Nephron progenitor cell (in vitro differentiated cells): ENCODE results near the gene ACTR10.

Source experiments
- DNase-seq: peaks from one replicate; pipeline ENCODE4 v3.0.0; 2021
- H3K27ac Mint-ChIP-seq: 2 replicates; pipeline ENCODE4 v1.8.0; 2021; ENCODE audit warnings: mild to moderate bottlenecking, moderate library complexity, mixed read lengths
- H3K27me3 Mint-ChIP-seq: 2 replicates; pipeline ENCODE4 v1.8.0; 2021; ENCODE audit warnings: mild to moderate bottlenecking, low read depth, mixed read lengths; ENCODE audit not compliant: poor library complexity
- H3K36me3 Mint-ChIP-seq: 2 replicates; pipeline ENCODE4 v1.8.0; 2021; ENCODE audit warnings: low read depth, mixed read lengths
- H3K4me1 Mint-ChIP-seq: 2 replicates; pipeline ENCODE4 v1.8.0; 2021; ENCODE audit warnings: mixed read lengths
- H3K4me3 Mint-ChIP-seq: 2 replicates; pipeline ENCODE4 v1.8.0; 2021; ENCODE audit warnings: mild to moderate bottlenecking, moderate library complexity, mixed read lengths
- H3K9me3 Mint-ChIP-seq: 2 replicates; pipeline ENCODE4 v1.8.0; 2021; ENCODE audit warnings: mild to moderate bottlenecking, moderate library complexity, mixed read lengths
- TF ChIP-seq, protein P1 (sequence below): fragments of 200-600 bp; sonication (generic); IDR thresholded peaks from 2 replicates; pipeline ENCODE4 v1.5.0; 2021; ENCODE audit warnings: antibody characterized with exemption

ACTR10 gene

DNA sequence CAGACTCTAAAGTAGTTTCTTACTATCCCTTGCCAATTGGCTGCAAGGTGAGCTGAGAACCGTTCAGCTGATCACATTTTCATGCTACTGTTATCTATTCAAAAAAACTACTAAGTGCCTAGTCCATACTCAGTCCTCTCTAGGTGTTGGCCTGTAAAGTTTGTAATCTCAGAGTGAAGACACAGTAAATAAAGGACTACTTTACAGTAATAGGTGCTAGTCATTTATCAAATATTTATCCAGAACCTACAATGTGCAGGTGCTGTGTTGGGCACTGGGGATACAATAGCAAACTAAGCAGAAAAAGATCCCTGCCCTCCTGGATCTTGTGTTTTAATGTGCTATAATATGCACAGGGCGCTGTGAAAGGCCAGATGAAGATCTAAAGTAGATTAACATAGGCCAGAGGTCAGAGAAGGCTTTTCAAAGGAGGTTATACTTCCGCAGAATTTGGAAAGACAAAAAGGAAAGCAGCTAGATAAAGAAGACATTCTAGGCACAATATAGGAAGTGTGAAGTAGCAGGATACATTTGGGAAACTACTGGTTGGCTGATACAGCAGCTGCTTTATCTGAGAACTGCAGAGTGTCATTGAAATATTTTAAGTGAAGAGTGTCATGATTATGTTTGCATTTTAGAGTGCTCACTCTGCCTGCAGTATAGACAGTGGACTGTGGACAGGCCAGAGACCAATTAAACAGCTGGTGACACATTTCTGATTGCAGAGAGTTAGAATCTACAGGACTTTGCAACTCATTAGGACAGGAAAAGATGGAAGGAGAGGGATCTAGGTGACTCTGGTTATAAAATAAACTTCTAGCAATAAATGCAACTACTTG, 8.0 kb upstream of the ACTR10 start:
- Mint-ChIP-seq H3K4me1 (no peaks in the 10 kb centered on the region), H3K4me3 (no peak overlapping the region), H3K27me3 (peaks cover 33% of the 10 kb centered on the region), H3K9me3 (no peaks in the 10 kb centered on the region), H3K36me3 (no peaks in the 10 kb centered on the region), H3K27ac (no peak overlapping the region)
- TF ChIP-seq, protein P1, sequence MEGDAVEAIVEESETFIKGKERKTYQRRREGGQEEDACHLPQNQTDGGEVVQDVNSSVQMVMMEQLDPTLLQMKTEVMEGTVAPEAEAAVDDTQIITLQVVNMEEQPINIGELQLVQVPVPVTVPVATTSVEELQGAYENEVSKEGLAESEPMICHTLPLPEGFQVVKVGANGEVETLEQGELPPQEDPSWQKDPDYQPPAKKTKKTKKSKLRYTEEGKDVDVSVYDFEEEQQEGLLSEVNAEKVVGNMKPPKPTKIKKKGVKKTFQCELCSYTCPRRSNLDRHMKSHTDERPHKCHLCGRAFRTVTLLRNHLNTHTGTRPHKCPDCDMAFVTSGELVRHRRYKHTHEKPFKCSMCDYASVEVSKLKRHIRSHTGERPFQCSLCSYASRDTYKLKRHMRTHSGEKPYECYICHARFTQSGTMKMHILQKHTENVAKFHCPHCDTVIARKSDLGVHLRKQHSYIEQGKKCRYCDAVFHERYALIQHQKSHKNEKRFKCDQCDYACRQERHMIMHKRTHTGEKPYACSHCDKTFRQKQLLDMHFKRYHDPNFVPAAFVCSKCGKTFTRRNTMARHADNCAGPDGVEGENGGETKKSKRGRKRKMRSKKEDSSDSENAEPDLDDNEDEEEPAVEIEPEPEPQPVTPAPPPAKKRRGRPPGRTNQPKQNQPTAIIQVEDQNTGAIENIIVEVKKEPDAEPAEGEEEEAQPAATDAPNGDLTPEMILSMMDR = no peak
- no peak for DNase-seq

DNA sequence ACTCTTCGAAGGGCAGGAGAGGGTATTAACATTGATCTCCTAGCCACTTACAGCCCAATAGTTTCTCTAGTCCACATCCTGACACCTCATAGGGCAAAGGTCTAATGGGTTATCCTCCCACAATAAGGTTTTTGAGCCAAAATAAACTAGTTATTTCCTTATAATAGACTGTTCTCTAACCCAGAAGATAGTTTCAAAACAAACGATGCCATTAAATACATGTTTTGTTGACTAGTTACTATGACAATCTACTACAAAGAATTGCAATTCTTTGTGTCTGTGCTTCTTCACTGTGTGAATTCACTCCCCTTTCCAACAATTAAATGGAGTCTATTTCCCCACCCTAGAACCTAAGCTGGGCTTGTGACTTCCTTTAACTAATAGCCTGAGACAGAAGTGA, 6.4 kb upstream of the ACTR10 start:
- Mint-ChIP-seq H3K36me3 (no peaks in the 10 kb centered on the region), H3K4me3 (no peak overlapping the region), H3K27me3 (peaks cover 42% of the 10 kb centered on the region), H3K9me3 (no peaks in the 10 kb centered on the region), H3K4me1 (no peaks in the 10 kb centered on the region), H3K27ac (no peak overlapping the region)
- TF ChIP-seq, protein P1 = no peak
- no peak for DNase-seq

DNA sequence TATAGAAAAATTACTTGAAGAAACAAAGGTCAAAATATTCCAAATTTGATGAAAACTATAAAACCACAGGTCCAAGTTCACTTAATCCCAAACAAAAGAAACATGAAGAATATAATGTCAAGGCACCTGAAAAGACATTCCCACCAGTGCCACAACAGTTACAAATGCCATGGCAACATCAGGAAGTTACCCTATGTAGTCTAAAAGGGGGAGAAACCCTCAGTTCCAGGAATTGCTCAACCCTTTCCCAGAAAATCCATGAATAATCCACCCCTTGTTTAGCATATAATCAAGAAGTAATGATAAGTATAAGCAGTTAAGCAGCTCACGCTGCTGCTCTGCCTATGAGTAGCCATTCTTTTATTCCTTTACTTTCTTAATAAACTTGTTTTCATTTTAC, 3.8 kb upstream of the ACTR10 start:
- no peak for DNase-seq
- Mint-ChIP-seq H3K36me3 (no peaks in the 10 kb centered on the region), H3K9me3 (no peaks in the 10 kb centered on the region), H3K4me3 (no peak overlapping the region), H3K4me1 (peaks cover 17% of the 10 kb centered on the region), H3K27me3 (peaks cover 48% of the 10 kb centered on the region), H3K27ac (no peak overlapping the region)
- TF ChIP-seq, protein P1 = no peak

DNA sequence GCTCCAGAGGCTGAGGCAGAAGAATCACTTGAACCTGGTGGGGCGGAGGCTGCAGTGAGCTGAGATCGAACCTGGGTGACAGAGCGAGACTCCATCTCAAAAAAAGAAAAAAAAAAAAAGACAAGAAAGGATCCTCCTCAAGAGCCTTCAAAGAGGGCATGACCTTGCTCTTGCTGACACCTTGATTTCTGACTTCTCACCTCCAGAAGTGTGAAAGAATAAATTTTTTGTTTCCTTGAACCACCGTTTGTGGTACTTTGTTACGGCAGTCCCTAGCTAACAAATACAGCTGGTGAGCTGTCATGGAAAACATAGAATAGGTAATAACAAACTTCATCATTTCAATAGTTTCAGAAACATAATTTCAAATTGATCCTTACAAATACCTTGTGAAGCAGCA, 1.9 kb upstream of the ACTR10 start:
- DNase-seq = no peak
- no peak overlapping the region for H3K27ac Mint-ChIP-seq
- H3K4me1 Mint-ChIP-seq = peaks cover 27% of the 10 kb centered on the region
- H3K4me3 Mint-ChIP-seq = peak overlapping the region; percentile 33
- TF ChIP-seq, protein P1 = no peak
- H3K36me3 Mint-ChIP-seq = peaks cover 5% of the 10 kb centered on the region
- no peaks in the 10 kb centered on the region for H3K9me3 Mint-ChIP-seq
- peaks cover 48% of the 10 kb centered on the region for H3K27me3 Mint-ChIP-seq

DNA sequence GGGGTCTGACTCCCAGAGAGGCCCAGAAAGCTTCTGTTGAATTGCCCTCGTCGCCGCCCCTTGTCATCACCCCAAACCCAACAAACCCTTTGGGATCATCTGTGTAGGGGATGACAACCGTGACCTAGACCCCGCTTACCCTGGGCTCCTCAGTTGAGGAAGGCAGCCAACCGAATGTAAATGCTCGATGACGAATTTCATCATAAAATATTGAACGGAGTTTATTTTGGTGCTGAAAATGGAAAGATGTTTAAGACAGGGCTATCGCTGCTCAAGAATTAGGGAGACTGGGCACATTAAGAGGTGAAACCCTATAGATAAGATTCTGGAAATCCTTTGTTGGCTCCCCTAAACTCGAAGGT, 512 bp downstream of the ACTR10 start:
- H3K36me3 Mint-ChIP-seq = peaks cover 20% of the 10 kb centered on the region
- TF ChIP-seq, protein P1 = no peak
- peaks cover 27% of the 10 kb centered on the region for H3K4me1 Mint-ChIP-seq
- no peaks in the 10 kb centered on the region for H3K9me3 Mint-ChIP-seq
- peak overlapping the region; percentile 95 for H3K27ac Mint-ChIP-seq
- H3K27me3 Mint-ChIP-seq = peaks cover 33% of the 10 kb centered on the region
- peak overlapping the region; percentile 98 for H3K4me3 Mint-ChIP-seq
- DNase-seq = no peak

DNA sequence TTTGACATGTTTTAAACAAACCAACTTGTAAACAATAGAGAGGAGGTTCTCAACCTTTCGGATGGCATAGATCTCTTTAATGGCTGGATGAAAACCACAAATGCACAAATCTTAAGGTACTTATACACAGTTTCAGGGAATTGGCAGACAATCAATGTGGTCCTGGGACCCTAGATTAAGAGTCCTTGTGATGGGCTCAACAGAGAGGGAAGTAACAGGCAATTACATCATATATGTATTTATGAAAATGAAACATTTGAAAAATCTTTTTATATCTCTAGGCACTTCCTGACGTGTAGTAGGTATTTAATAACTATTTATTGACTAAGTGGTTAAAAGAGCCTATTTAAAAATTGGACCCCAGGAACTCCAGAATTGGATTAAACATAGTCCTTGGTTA, 897 bp downstream of the ACTR10 start:
- H3K36me3 Mint-ChIP-seq = peaks cover 20% of the 10 kb centered on the region
- no peaks in the 10 kb centered on the region for H3K9me3 Mint-ChIP-seq
- no peak for DNase-seq
- peak overlapping the region; percentile 95 for H3K27ac Mint-ChIP-seq
- H3K4me3 Mint-ChIP-seq = peak overlapping the region; percentile 98
- H3K4me1 Mint-ChIP-seq = peaks cover 27% of the 10 kb centered on the region
- TF ChIP-seq, protein P1 = no peak
- H3K27me3 Mint-ChIP-seq = peaks cover 30% of the 10 kb centered on the region
